GM18907 (cell line): ENCODE results near the gene ZFR2.
"Not testable (repeated sequence)": the region's sequence is repeated elsewhere in the genome, so short reads cannot be mapped to it uniquely, and the experiment has no call there.

ENCODE experiments used
- ATAC-seq: cut with Tn5 transposase; IDR thresholded peaks from one replicate; pipeline ENCODE4 v1.9.1; 2021; ENCODE audit warnings: mild to moderate bottlenecking, moderate library complexity; ENCODE audit not compliant: unreplicated experiment

Gene ZFR2

GRCh38 chr19:3759482-3760254, 109.2 kb downstream of the ZFR2 start:
- no peak for ATAC-seq

- not testable (repeated sequence) for ATAC-seq
These were observed 110.5 kb downstream of the ZFR2 start for GRCh38 chr19:3758297-3758696.

GRCh38 chr19:3757705-3758104, 111.1 kb downstream of the ZFR2 start:
- ATAC-seq = not testable (repeated sequence)
